Left lung (tissue), 10 donors: ENCODE data around the gene DDX46. TPM values are rescaled to one million over a fixed set of nuclear protein-coding genes. Genes with fewer than 3 reads are reported as not detected.
"Not testable (repeated sequence)": the region's sequence is repeated elsewhere in the genome, so short reads cannot be mapped to it uniquely, and the experiment has no call there.

ENCODE experiments used
- ATAC-seq: fragments of 200-7000 bp; cut with Tn5 transposase; one replicate; pipeline ENCODE4 v1.9.1; 2020; ENCODE audit warnings: moderate library complexity
- DNase-seq, 4 donors: peaks; one replicate each; pipeline ENCODE4 v3.0.0-alpha.2; 2013 to 2020
- H3K27ac ChIP-seq, 2 donors: fragments of 200-600 bp; sonication (generic) in 1 of 2; one replicate each; pipeline versions ENCODE4 v1.5.0 to v1.8.0; 2020 to 2021
- H3K27me3 ChIP-seq, 2 donors: fragments of 200-600 bp; sonication (generic) in 1 of 2; one replicate each; pipeline versions ENCODE4 v1.5.0 to v1.8.0; 2020 to 2021
- H3K36me3 ChIP-seq, 2 donors: fragments of 200-600 bp; sonication (generic) in 1 of 2; one replicate each; pipeline versions ENCODE4 v1.5.0 to v1.8.0; 2020 to 2021
- H3K4me1 ChIP-seq, 2 donors: fragments of 200-600 bp; one replicate each; pipeline ENCODE4 v1.8.0; 2021
- H3K4me3 ChIP-seq, 2 donors: fragments of 200-600 bp; sonication (generic) in 1 of 2; one replicate each; pipeline versions ENCODE4 v1.5.0 to v1.8.0; 2020 to 2021; ENCODE audit warnings: mild to moderate bottlenecking in 1 of 2
- H3K9me3 ChIP-seq, 2 donors: fragments of 200-600 bp; sonication (generic) in 1 of 2; one replicate each; pipeline versions ENCODE4 v1.5.0 to v1.8.0; 2020 to 2021
- intact Hi-C, 2 donors: fragments of 100-400 bp; cut with DNase I; formaldehyde crosslinking; loops; one replicate each; pipeline versions ENCODE4 v1.11.2 to v1.14.2; 2022
- polyA plus RNA-seq, 6 donors: library from polyadenylated mRNA; unstranded; fragments of 120-200 nt; gene quantifications; one replicate each; pipeline ENCODE4 v1.2.1, GENCODE V29; 2013; ENCODE audit not compliant: insufficient read length in 6 of 6
- total RNA-seq, 2 donors: library from RNA; stranded (reverse); fragmentation: NEBNext Ultra II Directional; extraction: Animal tissue kit (Norgen Biotek cat#: 25700); gene quantifications; one replicate each; pipeline ENCODE4 v1.2.1, GENCODE V29; 2021
- TF ChIP-seq, protein P1 (sequence below), 2 donors: fragments of 200-600 bp; sonication (generic) in 1 of 2; IDR thresholded peaks; one replicate each; pipeline versions ENCODE4 v1.5.0 to v1.8.0; 2021; ENCODE audit warnings: antibody characterized with exemption in 2 of 2
- donor health status: DM: no; HTN: yes; CAD: no.
- donor health status: DM: no; HTN: no; CAD: no.

Gene DDX46
- total and polyA plus RNA-seq, 8 donors: 35.4 to 105 (median 85.1) TPM

GRCh38 chr5:134840811-134841210 lies 82.2 kb downstream of the DDX46 start:
- intact Hi-C loops: no loop called here
- Histone ChIP-seq H3K4me1 (peaks cover 3 to 8% of the 10 kb centered on the region in 2 donors), H3K27me3 (no peaks in the 10 kb centered on the region), H3K27ac (no peak overlapping the region), H3K9me3 (no peaks in the 10 kb centered on the region), H3K4me3 (no peak overlapping the region), H3K36me3 (peaks cover 0 to 43% of the 10 kb centered on the region in 2 donors)
- DNase-seq (no peak), ATAC-seq (no peak)
- TF ChIP-seq, protein P1, sequence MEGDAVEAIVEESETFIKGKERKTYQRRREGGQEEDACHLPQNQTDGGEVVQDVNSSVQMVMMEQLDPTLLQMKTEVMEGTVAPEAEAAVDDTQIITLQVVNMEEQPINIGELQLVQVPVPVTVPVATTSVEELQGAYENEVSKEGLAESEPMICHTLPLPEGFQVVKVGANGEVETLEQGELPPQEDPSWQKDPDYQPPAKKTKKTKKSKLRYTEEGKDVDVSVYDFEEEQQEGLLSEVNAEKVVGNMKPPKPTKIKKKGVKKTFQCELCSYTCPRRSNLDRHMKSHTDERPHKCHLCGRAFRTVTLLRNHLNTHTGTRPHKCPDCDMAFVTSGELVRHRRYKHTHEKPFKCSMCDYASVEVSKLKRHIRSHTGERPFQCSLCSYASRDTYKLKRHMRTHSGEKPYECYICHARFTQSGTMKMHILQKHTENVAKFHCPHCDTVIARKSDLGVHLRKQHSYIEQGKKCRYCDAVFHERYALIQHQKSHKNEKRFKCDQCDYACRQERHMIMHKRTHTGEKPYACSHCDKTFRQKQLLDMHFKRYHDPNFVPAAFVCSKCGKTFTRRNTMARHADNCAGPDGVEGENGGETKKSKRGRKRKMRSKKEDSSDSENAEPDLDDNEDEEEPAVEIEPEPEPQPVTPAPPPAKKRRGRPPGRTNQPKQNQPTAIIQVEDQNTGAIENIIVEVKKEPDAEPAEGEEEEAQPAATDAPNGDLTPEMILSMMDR (IDR thresholded peaks at IDR 0.05): no peak

GRCh38 chr5:134844252-134844651 lies 85.7 kb downstream of the DDX46 start:
- Histone ChIP-seq H3K4me3 (no peak overlapping the region), H3K36me3 (peaks cover 0 to 34% of the 10 kb centered on the region in 2 donors), H3K4me1 (peaks cover 12 to 29% of the 10 kb centered on the region in 2 donors), H3K27ac (peak overlapping the region in 1 of 2 donors; percentile 97), H3K27me3 (no peaks in the 10 kb centered on the region), H3K9me3 (no peaks in the 10 kb centered on the region)
- intact Hi-C loops: no loop called here
- ATAC-seq: no peak
- TF ChIP-seq, protein P1 (IDR thresholded peaks at IDR 0.05): no peak
- DNase-seq: no peak

DNA sequence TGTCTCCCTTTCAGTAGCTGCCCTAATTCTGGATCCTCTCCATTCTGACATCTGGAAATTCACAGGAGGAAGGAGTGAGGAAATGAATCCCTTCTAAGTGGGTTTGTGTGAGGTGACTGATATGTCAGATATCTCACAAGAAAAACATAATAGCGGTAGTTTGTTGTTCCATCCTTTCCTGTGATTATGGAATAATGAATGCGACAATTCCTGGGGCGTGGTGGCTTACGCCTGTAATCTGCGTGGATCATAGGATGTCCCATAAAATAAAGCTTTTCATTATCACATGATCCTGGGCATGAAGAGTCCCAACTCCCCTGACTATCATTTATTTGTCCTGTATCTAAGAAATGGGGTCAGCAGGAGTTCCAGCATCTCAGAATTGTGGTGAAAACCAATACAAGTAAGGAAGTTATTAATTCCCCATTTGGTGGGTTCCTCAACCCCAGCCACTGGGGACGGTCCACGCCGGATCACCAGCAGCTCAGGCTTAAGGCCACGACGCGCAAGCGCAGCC lies 86.8 kb downstream of the DDX46 start:
- no peaks in the 10 kb centered on the region for H3K9me3 ChIP-seq
- TF ChIP-seq, protein P1 (IDR thresholded peaks at IDR 0.05): no peak
- peaks cover 0 to 36% of the 10 kb centered on the region in 2 donors for H3K36me3 ChIP-seq
- peak overlapping the region in 1 of 2 donors; percentile 82 for H3K4me3 ChIP-seq
- ATAC-seq (no peak), DNase-seq (peak in 1 of 4 donors; percentile 12)
- intact Hi-C loops: no loop called here
- no peaks in the 10 kb centered on the region for H3K27me3 ChIP-seq
- H3K27ac ChIP-seq: peak overlapping the region; percentile 96 to 97
- peaks cover 12 to 39% of the 10 kb centered on the region in 2 donors for H3K4me1 ChIP-seq

GRCh38 chr5:134845852-134846640 lies 87.5 kb downstream of the DDX46 start, which contains the start of gene C5orf24:
C5orf24 (plus strand) TSS chr5:134845968; CDS start chr5:134854901, 8,933 bp downstream.
- Histone ChIP-seq H3K4me1 (peaks cover 12 to 46% of the 10 kb centered on the region in 2 donors), H3K36me3 (peaks cover 0 to 33% of the 10 kb centered on the region in 2 donors), H3K4me3 (peak within 1 kb of the TSS; percentile 82 to 98), H3K27me3 (no peaks in the 10 kb centered on the region), H3K27ac (peak within 1 kb of the TSS; percentile 96 to 97), H3K9me3 (no peaks in the 10 kb centered on the region)
- DNase-seq (peak; percentile 95 to 99 (median 96)), ATAC-seq (peak; percentile 98)
- TF ChIP-seq, protein P1 (IDR thresholded peaks at IDR 0.05): no peak
- intact Hi-C loops: no loop called here

GRCh38 chr5:134846641-134846960 lies 88.0 kb downstream of the DDX46 start:
- intact Hi-C loops: no loop called here

GRCh38 chr5:134849434-134849933 lies 90.9 kb downstream of the DDX46 start:
- H3K9me3 ChIP-seq: not testable (repeated sequence)

More at GRCh38 chr5:134846641-134846960, 88.0 kb downstream of the DDX46 start:
- H3K27me3 ChIP-seq: no peaks in the 10 kb centered on the region
- peaks cover 12 to 51% of the 10 kb centered on the region in 2 donors for H3K4me1 ChIP-seq
- H3K4me3 ChIP-seq: peak overlapping the region; percentile 82 to 98
- peak in 2 of 4 donors; percentile 10 to 23 for DNase-seq
- TF ChIP-seq, protein P1 (IDR thresholded peaks at IDR 0.05): no peak
- H3K27ac ChIP-seq: peak overlapping the region; percentile 96 to 97
- no peaks in the 10 kb centered on the region for H3K9me3 ChIP-seq
- ATAC-seq: peak; percentile 14
- peaks cover 0 to 31% of the 10 kb centered on the region in 2 donors for H3K36me3 ChIP-seq

More at GRCh38 chr5:134849434-134849933, 90.9 kb downstream of the DDX46 start:
- intact Hi-C loops, H3K27ac ChIP-seq, ATAC-seq, H3K4me3 ChIP-seq, H3K27me3 ChIP-seq, DNase-seq: not testable (repeated sequence)
- Histone ChIP-seq H3K4me1 (peaks cover 12 to 56% of the 10 kb centered on the region in 2 donors), H3K36me3 (peaks cover 0 to 43% of the 10 kb centered on the region in 2 donors)
